Heart left ventricle (tissue), 16 donors: Measurements from ENCODE around the gene PCSK6. TPM values are rescaled to one million over a fixed set of nuclear protein-coding genes. Genes with fewer than 3 reads are reported as not detected.

ENCODE experiments used
- ATAC-seq, 4 donors: fragments of 200-7000 bp; cut with Tn5 transposase; one replicate each; pipeline ENCODE4 v1.9.1; 2020 to 2022; ENCODE audit warnings: moderate library complexity in 4 of 4, mild to moderate bottlenecking in 3 of 4, moderate number of reproducible peaks in 1 of 4
- DNase-seq, 5 donors: peaks; one replicate each; pipeline ENCODE4 v3.0.0-alpha.2; 2020
- H3K27ac ChIP-seq, 12 donors: fragments of 200-600 bp; sonication (generic) in 4 of 12; one replicate each; pipeline versions ENCODE4 v1.5.0 to v1.8.0; 2016 to 2022; ENCODE audit warnings: mild to moderate bottlenecking in 2 of 12
- H3K27me3 ChIP-seq, 9 donors: fragments of 200-600 bp; sonication (generic) in 2 of 9; one replicate each; pipeline versions ENCODE4 v1.5.1 to v1.8.0; 2016 to 2022; ENCODE audit warnings: mild to moderate bottlenecking in 3 of 9
- H3K36me3 ChIP-seq, 9 donors: fragments of 200-600 bp; sonication (generic) in 2 of 9; one replicate each; pipeline versions ENCODE4 v1.5.0 to v1.8.0; 2018 to 2022; ENCODE audit warnings: mild to moderate bottlenecking in 2 of 9
- H3K4me1 ChIP-seq, 12 donors: fragments of 200-600 bp; sonication (generic) in 4 of 12; one replicate each; pipeline versions ENCODE4 v1.5.0 to v1.8.0; 2016 to 2022; ENCODE audit warnings: mild to moderate bottlenecking in 3 of 12
- H3K4me3 ChIP-seq, 12 donors: fragments of 200-600 bp; sonication (generic) in 4 of 12; one replicate each; pipeline versions ENCODE4 v1.5.0 to v1.8.0; 2017 to 2022; ENCODE audit warnings: mild to moderate bottlenecking in 9 of 12, moderate library complexity in 4 of 12
- H3K9me3 ChIP-seq, 12 donors: fragments of 200-600 bp; sonication (generic) in 4 of 12; one replicate each; pipeline versions ENCODE4 v1.5.0 to v1.8.0; 2016 to 2022; ENCODE audit warnings: mild to moderate bottlenecking in 1 of 12
- CTCF ChIP-seq, 12 donors: fragments of 200-600 bp; sonication (generic) in 4 of 12; IDR thresholded peaks; one replicate each; pipeline versions ENCODE4 v1.5.0 to v1.8.0; 2018 to 2022; ENCODE audit warnings: antibody characterized with exemption in 12 of 12, mild to moderate bottlenecking in 5 of 12
- POLR2A ChIP-seq, 2 donors: fragments of 450-650 bp; IDR thresholded peaks; one replicate each; pipeline ENCODE4 v1.6.1; 2017; ENCODE audit warnings: antibody characterized with exemption in 2 of 2, mild to moderate bottlenecking in 2 of 2, moderate library complexity in 2 of 2
- WGBS, 4 donors: extraction: QIAGEN DNeasy Blood & Tissue Kit in 2 of 4; methylation state at CpG; one replicate each; pipeline versions ENCODE4 v1.1.5 to v1.1.7; 2013 to 2018; 5-methylcytosine and 5-hydroxymethylcytosine counted together
- intact Hi-C, 10 donors: fragments of 100-400 bp; cut with DNase I; formaldehyde crosslinking; loops; one replicate each; pipeline versions ENCODE4 v1.11.1 to v1.14.2; 2022
- polyA plus RNA-seq, 2 donors: library from polyadenylated mRNA; stranded (reverse); fragments of 200-250 nt; gene quantifications; one replicate each; pipeline ENCODE4 v1.2.3, GENCODE V29; 2013
- total RNA-seq, 9 donors: library from RNA; depleted of rRNA in 2 of 9; stranded (reverse); fragments of >200 nt in 2 of 9; fragmentation: NEBNext Ultra II Directional in 3 of 9; extraction: Animal tissue kit (Norgen Biotek cat#: 25700) in 3 of 9; gene quantifications; one replicate each; pipeline versions ENCODE4 v1.1.0 to v1.2.4, GENCODE V29; 2016 to 2023
- donor health status: ischemic (EF 13 %, LVEDD 7.1; RV severe dilation, severe dysfunction).
- donor health status: healthy with polysubstance abuse.
- donor health status: DM: no; HTN: yes; CAD: no.
- donor health status: DM: no; HTN: no; CAD: no.
- donor health status: ischemic (EF 25% LVEDD 6.9; RV normal size, moderate dysfunction).
- donor health status: ischemic (EF 25% LVEDD 5.7; RV mildly dilated, moderate dysfunction).
- donor health status: healthy.
- donor health status: DM: yes; HTN: yes; CAD: no.
- donor health status: ischemic (EF 35%, LVEDD 5.7; RV mildly dilated, moderate dysfunction).
- donor health status: nonischemic (EF 11% LVEDD 7.7; RV severe dilation, severe dysfunction).
- donor health status: DM: yes; HTN: yes; CAD: no.
- donor health status: PGD.
- donor health status: ischemic (EF 29% LVEDD 5.4; RV normal size, mild dysfunction).
- donor health status: nonischemic (EF 23%, LVEDD 6.1; RV moderate dilation, normal function).

The PCSK6 gene
- total and polyA plus RNA-seq, 11 donors: 7.3 to 41.7 (median 22.3) TPM

DNA sequence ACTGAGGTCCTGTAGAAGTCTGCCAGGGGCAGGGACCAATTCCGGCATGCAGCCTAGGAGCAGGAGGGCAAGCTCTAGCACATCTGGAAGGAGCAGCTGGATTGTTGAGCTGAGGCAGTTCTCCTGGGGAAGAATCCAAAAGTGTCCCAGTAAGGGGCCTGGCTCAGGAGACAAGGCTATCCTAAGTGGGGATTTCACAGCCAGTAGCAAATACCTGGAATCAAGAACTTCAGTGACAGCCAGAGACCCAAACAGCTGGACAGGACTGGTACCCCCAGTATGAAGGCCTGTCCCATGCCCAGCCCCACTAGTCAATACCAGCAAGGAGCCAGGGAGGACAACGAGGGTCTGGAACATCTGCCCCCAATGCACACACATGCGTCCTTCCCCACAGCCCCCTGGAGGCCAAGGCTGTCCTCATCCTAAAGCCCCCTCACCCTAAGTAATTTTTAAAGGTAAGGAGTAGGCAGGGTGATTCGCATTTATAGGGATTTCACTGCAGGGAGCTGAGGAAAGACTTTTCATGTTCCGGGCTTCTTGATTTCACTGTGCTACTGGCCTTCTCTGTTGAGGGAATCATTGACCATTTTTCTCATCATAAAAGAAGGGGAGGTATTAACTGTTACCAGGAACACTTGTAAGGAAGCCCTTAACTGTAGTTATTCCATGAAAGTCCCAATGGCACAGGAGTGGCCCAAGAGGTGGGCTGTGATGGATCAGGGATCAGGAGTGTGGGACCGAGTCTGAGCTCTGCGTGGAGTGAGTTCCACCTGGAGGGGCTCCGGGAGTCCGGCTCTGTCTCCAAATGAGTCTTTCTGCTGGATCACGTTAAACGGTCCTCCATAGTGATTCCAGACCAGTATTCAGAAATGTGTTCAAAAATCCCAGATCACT is 235.1 kb downstream of the PCSK6 start:
- H3K4me1 ChIP-seq: peaks cover 0 to 43% (median 30%) of the 10 kb centered on the region in 12 donors
- intact Hi-C loops: loop anchor here in 7 of 10 donors (5.0 to 10.0 kb wide), 7 partner anchors 67 to 630 kb away; partner anchors contain the start of gene LRRK1 (in 1 of the 7)
- H3K4me3 ChIP-seq: no peak overlapping the region
- no peak overlapping the region for H3K27ac ChIP-seq
- no peaks in the 10 kb centered on the region for H3K27me3 ChIP-seq
- TF ChIP-seq POLR2A (IDR thresholded peaks at IDR 0.05) (no peak), CTCF (IDR thresholded peaks at IDR 0.05) (no peak)
- no peak for ATAC-seq
- H3K36me3 ChIP-seq: no peaks in the 10 kb centered on the region
- DNase-seq: no peak
- WGBS, 4 donors: 89 to 92% (median 92%) methylated on average over 11 of the region's 11 CpGs
- no peaks in the 10 kb centered on the region for H3K9me3 ChIP-seq

Other genes with a start within 250 kb of the PCSK6 start
- 10 to 100 TPM in 7 of 9 donors, 1 to 10 TPM in 2; 8.7 to 41.3 (median 11.1) TPM for gene CHSY1, start 237.7 kb downstream of the PCSK6 start, total RNA-seq
- 1 to 10 TPM; 5.6 to 8.7 TPM for gene CHSY1, start 237.7 kb downstream of the PCSK6 start, polyA plus RNA-seq
- 10 to 100 TPM; 38.7 to 72.4 (median 47.5) TPM for gene SELENOS, start 212.2 kb downstream of the PCSK6 start, total RNA-seq
- 100 to 1,000 TPM in 1 of 2 donors, 10 to 100 TPM in 1; 52.5 to 209 TPM for gene SELENOS, start 212.2 kb downstream of the PCSK6 start, polyA plus RNA-seq
- 10 to 100 TPM; 17.6 to 44.3 (median 28.6) TPM for gene SNRPA1, start 194.5 kb downstream of the PCSK6 start, total RNA-seq
- 10 to 100 TPM; 30.2 to 57.8 TPM for gene SNRPA1, start 194.5 kb downstream of the PCSK6 start, polyA plus RNA-seq
- 10 to 100 TPM; 43.7 to 60.4 (median 49.5) TPM for gene TM2D3, start 162.7 kb upstream of the PCSK6 start, total RNA-seq
- 10 to 100 TPM; 46.2 to 63.8 TPM for gene TM2D3, start 162.7 kb upstream of the PCSK6 start, polyA plus RNA-seq
- gene TARS3, start 234.8 kb upstream of the PCSK6 start, total RNA-seq: 10 to 100 TPM; 19.4 to 44.3 (median 38.0) TPM
- 10 to 100 TPM in 1 of 2 donors, 1 to 10 TPM in 1; 8.3 to 31.3 TPM for gene TARS3, start 234.8 kb upstream of the PCSK6 start, polyA plus RNA-seq